NCI-H2227 (cell line): ENCODE results near the gene CABLES2.

Experiments
- DNase-seq: peaks from one replicate; lab custom pipeline; 2025; ENCODE audit not compliant: unreplicated experiment; lab: John Stamatoyannopoulos, UW

The CABLES2 gene

GRCh38 chr20:62419759-62420158 is 12.7 kb upstream of the CABLES2 start:
- DNase-seq = no peak

- no peak for DNase-seq
Observed at GRCh38 chr20:62418709-62419487, 11.8 kb upstream of the CABLES2 start.

GRCh38 chr20:62417981-62418708 is 11.1 kb upstream of the CABLES2 start:
- no peak for DNase-seq

- DNase-seq = no peak
Observed at GRCh38 chr20:62416651-62417637, 9.9 kb upstream of the CABLES2 start.

GRCh38 chr20:62415354-62416111 is 8.4 kb upstream of the CABLES2 start:
- no peak for DNase-seq

GRCh38 chr20:62413896-62414481 is 6.9 kb upstream of the CABLES2 start:
- no peak for DNase-seq

- no peak for DNase-seq
Observed at GRCh38 chr20:62413025-62413570, 6.0 kb upstream of the CABLES2 start.

GRCh38 chr20:62412194-62413024 is 5.3 kb upstream of the CABLES2 start:
- DNase-seq = no peak

GRCh38 chr20:62411479-62412193 is 4.6 kb upstream of the CABLES2 start:
- no peak for DNase-seq

- DNase-seq = no peak
Observed at GRCh38 chr20:62410746-62411478, 3.8 kb upstream of the CABLES2 start.

- DNase-seq = peak; percentile 82
Observed at GRCh38 chr20:62409931-62410745, 3.1 kb upstream of the CABLES2 start.

GRCh38 chr20:62409086-62409853 is 2.2 kb upstream of the CABLES2 start:
- DNase-seq = no peak

- no peak for DNase-seq
Observed at GRCh38 chr20:62408640-62409039, 1.6 kb upstream of the CABLES2 start.

GRCh38 chr20:62408055-62408454 is 970 bp upstream of the CABLES2 start:
- no peak for DNase-seq

GRCh38 chr20:62406635-62407176 is 379 bp downstream of the CABLES2 start:
- no peak for DNase-seq
